Right renal pelvis (tissue), 4 donors: ENCODE data around the gene SMYD1. TPM values are rescaled to one million over a fixed set of nuclear protein-coding genes. Genes with fewer than 3 reads are reported as not detected.

Source experiments
- DNase-seq, 4 donors: peaks; one replicate each; pipeline ENCODE4 v3.0.0-alpha.2; 2013; ENCODE audit warnings: low read depth in 4 of 4, low spot score in 3 of 4, missing footprints in 1 of 4
- polyA plus RNA-seq, 4 donors: library from polyadenylated mRNA; unstranded; fragments of 120-200 nt; gene quantifications; one replicate each; pipeline ENCODE4 v1.2.1, GENCODE V29; 2013; ENCODE audit not compliant: insufficient read length in 4 of 4

Gene SMYD1
- polyA plus RNA-seq, 4 donors: not detected

- no peak for DNase-seq
Observed at GRCh38 chr2:88139203-88139702, 71.6 kb downstream of the SMYD1 start.

DNA sequence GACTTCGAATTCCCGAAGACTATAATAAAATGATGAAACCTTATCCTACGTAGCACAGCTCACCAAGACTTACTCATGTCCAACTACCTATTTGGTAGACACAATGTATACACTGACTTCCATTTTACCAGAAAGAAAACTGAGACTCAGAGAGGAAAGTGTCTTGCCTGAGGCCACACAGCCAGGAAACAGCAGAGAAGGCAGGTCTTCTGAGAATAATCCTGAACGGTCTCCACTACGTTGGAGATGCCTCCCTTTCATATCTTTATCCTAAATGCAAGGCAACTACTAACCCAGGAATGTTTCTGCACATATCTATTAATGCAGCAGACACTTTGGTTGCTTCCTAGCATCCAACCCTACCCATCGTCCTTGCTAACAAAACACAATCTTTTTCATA, 72.2 kb downstream of the SMYD1 start:
- no peak for DNase-seq

GRCh38 chr2:88141952-88142351, 74.3 kb downstream of the SMYD1 start:
- no peak for DNase-seq

DNA sequence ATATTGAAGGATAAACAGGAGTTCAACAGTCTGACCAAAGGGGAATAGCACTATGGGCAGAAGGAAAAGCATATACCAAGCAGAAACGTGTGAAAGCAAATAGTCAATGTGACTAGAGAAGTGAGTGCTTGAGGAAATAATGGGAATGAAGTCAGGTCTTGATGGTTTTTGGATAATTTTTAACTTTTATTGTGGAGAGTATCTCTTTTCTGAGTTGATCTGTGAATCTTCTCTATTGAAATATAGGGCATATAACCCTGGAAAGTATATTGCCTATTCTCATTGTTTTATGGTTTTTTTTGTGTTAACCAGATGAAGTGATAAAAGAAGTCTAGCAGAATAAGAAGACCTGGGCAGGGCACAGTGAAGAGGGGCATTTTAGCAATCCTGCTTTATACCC, 76.6 kb downstream of the SMYD1 start:
- no peak for DNase-seq

GRCh38 chr2:88144914-88145497, 77.4 kb downstream of the SMYD1 start:
- DNase-seq: no peak

DNA sequence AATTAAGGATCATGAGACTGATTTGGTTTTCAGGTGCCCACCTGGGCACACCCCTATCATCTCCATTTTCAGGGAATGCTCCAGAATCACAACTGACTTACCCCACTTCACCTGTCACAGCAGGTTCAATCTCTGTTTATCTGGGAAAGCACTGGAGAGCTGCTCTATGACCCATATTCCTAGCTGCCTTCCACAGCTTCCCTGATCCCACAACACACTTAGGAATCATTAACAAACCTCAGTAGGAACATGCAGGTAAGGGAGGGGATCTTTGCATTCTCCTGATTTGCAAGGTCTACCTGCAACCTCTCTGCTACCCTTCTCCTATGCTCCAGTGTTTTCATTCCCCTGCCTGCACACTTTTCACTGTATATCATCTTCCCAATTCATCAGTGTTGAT, 79.0 kb downstream of the SMYD1 start:
- DNase-seq: no peak

GRCh38 chr2:88147145-88147544, 79.5 kb downstream of the SMYD1 start:
- DNase-seq: no peak

DNA sequence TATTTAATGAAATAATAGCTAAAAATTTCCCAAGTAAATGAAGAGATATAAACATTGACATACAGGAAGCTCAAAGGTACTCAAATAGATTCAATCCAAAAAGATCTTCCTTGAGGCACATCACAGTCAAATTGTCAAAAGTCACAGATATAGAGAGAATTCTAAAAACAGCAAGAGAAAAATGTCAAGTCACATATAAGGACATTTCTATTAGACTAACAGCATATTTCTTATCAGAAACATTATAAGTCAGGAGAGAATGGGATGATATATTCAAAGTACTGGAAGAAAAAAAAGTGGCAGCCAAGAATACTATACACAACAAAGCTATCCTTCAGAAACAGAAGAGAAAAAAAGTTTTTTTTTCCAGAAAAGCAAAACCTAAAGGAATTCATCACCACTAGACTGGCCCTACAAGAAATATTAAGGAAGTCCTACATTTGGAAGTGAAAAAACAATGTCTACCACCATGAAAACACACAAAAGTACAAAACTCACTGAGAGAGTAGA, 81.4 kb downstream of the SMYD1 start:
- DNase-seq: no peak

DNA sequence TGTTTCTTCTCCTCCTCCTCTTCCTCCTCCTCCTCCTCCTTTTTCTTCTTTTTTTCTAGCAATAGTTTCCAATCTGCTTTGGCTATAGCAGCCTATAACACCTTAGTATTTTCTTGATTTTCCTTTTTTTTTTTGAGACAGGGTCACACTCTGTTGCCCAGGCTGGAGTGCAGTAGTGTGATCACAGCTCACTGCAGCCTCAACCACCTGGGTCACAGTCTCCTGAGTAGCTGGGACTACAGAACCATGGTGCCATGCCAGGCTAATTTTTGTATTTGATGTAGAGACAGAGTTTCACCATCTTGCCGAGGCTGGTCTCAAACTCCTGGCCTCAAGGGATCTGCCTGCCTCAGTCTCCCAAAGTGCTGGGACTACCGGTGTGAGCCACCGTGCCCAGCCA, 91.9 kb downstream of the SMYD1 start:
- DNase-seq: no peak

DNA sequence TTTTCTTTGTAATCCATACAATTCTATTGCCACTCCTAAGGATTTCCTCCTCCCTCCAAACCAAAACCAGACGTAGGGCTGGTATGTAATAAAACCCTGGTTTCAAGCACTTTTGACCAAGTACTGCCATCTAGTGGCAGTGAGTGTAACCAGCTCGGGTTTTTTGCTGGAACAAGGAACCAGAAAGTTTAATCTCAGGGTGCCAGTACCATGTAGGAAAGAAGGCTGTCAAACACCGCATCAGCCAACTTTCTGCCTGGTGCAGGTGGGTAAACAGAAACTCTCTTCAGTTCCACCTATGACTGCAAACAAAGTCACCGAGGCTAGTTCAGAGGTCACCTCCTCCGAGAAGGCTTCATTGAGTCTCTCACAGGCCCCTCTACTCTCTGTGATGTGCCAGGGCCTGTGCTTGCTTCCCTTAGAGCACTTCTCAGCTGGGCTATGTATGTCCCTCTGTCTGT, 92.4 kb downstream of the SMYD1 start:
- peak; percentile 42 to 56 (median 48) for DNase-seq

DNA sequence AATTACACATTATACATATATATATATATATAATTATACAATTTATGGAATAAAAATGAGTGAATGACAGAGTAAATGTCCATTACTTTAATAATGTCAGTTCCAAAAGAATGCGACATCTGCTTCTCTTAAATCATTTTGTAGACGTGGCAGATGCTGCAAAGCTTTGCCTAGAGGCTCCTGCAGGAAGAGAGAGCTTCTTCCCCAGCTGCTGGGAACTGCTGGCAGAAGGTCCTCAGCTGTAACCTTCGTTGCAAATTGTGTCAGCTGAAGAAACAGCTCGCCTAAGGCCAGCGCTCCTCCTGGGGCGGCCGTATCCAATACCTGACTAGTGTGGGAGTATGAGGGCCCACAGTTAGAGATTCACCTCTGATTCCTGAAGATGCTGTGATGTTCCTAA, 92.9 kb downstream of the SMYD1 start:
- no peak for DNase-seq

DNA sequence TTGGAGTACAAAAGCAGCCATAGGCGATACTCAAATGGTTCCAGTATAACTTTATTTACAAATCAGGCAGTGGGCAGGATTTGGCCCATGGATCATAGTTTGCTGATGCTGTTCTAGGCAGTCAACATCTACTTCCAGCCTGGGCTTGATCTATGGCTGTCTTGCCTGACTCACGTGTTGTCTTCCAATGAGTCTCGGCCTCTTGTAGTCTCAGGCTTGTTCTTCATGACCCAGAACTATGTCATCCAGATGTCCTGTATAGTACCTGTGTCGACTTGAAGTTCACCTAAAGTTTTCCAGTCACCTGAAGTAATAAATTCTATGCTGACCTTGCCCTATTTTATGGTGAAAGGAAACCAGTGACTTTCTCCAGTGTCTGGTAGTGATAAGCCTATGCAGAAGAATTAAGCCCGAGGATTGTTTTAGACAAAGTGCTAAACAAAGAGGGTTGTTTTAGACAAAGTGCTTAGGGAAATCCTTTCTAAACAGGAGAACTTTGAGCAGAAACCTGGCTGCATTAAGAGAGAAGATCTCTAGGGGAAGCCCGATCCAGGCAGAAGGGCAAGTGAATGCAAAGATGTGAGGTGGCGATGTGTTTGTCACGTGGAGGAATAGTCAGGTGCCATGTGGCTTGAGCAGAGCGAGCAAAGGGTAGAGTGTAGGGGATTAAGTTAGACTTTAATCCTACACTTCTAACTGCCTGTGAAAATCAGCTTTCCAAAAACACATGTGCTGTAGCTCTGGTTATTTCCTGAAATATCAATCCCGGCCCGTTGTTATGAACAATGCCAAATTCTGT, 94.0 kb downstream of the SMYD1 start:
- DNase-seq: no peak

Other genes with a start within 250 kb of the SMYD1 start
- gene RGPD2, start 242.0 kb upstream of the SMYD1 start, polyA plus RNA-seq: 1 to 10 TPM; 1.5 to 5.4 (median 2.8) TPM
- gene RNU2-63P, start 51.3 kb upstream of the SMYD1 start, polyA plus RNA-seq: under 1 TPM in 1 of 4 donors, not detected in 3; 0.94 TPM
- 10 to 100 TPM; 49.4 to 63.1 (median 61.2) TPM for gene KRCC1, start 12.0 kb upstream of the SMYD1 start, polyA plus RNA-seq
- 10 to 100 TPM; 19.6 to 27.9 (median 23.4) TPM for gene FABP1, start 60.2 kb downstream of the SMYD1 start, polyA plus RNA-seq
- 10 to 100 TPM; 20.7 to 50.0 (median 32.0) TPM for gene THNSL2, start 102.5 kb downstream of the SMYD1 start, polyA plus RNA-seq